ENCODE measurements around the gene ASB13. TPM values are rescaled to one million over a fixed set of nuclear protein-coding genes. Genes with fewer than 3 reads are reported as not detected.
"Not testable (repeated sequence)": the region's sequence is repeated elsewhere in the genome, so short reads cannot be mapped to it uniquely, and the experiment has no call there.

The ASB13 gene
- total RNA-seq, 1 experiment from 2014 or later, result 17.9 TPM

DNA sequence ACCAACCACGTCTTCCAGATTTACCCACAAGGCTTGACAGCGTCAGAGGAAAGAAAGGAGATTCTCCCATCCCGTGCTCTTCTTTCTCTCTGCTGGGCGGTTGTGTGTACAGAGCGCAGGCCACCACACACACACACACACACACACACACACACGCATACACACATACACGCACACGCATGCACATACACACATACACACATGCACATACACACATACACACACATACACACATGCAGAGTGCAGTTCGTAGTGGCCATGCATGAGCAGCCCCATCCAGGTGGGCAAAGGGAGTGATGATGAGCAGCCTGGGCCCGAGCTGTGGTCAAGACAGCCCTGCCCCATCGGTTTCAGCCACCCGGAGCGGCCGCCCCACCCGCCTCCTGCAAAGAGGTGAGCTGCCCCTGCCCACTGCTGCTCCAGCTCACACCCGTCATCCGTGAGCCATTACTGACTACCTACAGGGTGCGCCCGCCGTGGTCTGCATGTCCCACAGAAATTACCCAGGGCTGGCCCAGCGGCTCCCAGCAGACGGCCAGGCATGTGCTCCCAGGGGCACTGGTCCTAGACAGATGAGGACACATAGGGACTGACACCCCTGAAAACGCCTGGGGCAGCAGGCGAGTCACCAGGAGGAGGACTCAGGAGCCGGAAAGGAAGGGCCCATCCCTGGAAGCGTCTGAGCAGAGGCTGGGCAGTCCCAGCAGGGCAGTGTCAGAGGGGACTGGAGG is 69.6 kb downstream of the ASB13 start:
- in situ Hi-C loops (cut with HindIII; ENCODE audit: low sequenced_read_pairs), result no loop called here
- DNase-seq (ENCODE audit: low spot score), result no peak

DNA sequence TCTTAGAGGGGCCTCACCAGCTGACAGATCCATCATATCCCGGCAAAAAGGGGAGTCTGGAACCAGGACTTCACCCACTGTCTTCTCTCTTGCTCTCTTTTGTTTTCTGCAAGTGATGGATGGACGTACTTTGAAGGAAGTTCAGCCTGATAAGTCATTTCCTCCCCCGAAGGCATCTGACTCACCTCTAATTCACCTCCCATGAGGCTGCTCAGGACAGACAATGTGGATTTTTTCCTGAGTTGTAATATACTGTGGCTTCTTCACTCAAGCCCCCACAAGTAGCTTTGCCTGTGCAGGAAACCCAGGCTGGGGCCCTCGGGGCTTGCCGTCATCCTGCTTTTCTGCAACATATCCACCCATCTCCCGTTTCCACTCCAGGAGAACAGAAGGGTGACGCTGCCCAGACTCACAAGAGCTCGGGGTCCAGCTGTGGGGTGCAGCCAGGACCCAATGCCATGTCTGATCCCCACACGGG is 70.4 kb downstream of the ASB13 start:
- no peak for DNase-seq (ENCODE audit: low spot score)
- in situ Hi-C loops (cut with HindIII; ENCODE audit: low sequenced_read_pairs), result no loop called here

DNA sequence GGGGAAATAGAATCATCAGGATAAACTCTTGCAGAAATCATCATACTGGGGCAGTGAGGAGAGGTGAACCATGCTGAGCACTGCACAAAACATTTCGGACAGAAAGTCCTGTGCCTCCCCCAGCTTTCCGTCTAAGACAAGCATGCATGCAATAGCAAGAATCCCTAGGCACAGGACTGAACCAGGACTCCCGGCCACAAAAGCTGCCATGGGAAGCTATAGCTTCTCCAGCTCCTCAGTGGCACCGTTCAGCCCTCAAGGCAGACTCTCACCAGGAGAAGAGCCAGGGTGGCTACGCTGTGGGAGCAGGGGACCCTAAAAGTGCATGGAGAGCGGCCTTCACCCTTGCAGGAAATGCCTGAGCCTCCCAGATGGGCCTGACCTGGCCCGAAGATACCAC is 70.8 kb downstream of the ASB13 start:
- DNase-seq (ENCODE audit: low spot score), result no peak
- in situ Hi-C loops (cut with HindIII; ENCODE audit: low sequenced_read_pairs), result no loop called here

GRCh38 chr10:5595095-5595494 is 71.3 kb downstream of the ASB13 start:
- no peak for DNase-seq (ENCODE audit: low spot score)
- in situ Hi-C loops (cut with HindIII; ENCODE audit: low sequenced_read_pairs), result no loop called here

DNA sequence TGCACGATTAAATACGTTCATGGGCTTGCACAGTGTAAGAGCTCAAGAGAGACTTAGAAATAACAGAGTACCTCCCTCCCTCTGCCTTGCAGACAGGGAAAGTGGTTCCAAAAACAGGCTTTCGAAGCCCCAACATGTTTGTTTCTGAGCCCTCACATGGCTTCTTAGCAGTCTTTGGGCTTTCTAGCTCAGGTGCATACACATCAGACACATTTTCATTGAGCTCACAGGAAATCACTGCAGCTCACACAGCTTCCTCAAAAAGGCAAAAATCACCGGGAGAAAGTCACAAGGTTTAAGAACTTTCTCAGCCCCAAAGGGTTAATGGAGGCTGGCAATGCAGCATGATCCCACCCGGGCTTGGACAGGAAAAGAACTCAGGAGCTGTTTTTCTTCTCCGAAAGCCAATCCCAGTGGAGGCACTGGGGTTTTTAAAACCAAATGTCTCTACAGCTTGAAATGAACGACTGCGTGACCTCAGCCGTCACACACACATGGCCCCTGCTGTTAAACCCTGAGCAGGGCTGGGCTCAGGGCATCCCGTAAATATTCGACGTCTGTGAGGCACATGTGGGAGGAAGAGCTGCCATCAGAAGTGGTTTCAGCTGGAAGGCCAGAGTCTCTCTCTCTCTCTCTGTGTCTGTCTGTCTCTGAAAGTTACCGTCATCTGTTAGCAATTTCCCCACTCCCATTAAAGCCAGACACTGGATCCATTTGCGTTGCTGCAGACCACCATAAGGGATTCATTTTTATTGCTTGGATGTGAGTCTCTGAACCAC is 71.9 kb downstream of the ASB13 start:
- in situ Hi-C loops (cut with HindIII; ENCODE audit: low sequenced_read_pairs), result no loop called here
- DNase-seq (ENCODE audit: low spot score), result no peak

- in situ Hi-C loops (cut with HindIII; ENCODE audit: low sequenced_read_pairs); DNase-seq (ENCODE audit: low spot score): not testable (repeated sequence)
These were observed 73.0 kb downstream of the ASB13 start for GRCh38 chr10:5593347-5593746.

DNA sequence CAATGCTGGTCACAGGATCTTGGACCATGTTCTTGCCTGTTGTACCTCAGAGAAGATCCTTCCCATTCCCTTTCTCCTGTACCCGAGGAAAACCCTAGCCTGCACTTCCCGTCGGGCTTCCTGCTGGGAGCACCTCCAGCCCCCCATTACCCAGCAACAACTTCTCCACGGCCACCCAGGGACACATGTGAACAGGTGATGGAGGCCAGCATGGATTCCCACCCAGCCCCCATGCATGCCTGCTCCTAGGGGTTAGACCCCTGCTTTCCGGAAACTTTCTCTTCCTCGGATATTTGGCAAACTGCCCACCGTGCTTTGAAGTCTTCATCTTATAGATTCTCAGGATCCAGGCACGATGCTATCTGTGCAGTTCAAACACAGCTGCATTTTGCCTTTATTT is 74.3 kb downstream of the ASB13 start:
- in situ Hi-C loops (cut with HindIII; ENCODE audit: low sequenced_read_pairs), result no loop called here
- no peak for DNase-seq (ENCODE audit: low spot score)

DNA sequence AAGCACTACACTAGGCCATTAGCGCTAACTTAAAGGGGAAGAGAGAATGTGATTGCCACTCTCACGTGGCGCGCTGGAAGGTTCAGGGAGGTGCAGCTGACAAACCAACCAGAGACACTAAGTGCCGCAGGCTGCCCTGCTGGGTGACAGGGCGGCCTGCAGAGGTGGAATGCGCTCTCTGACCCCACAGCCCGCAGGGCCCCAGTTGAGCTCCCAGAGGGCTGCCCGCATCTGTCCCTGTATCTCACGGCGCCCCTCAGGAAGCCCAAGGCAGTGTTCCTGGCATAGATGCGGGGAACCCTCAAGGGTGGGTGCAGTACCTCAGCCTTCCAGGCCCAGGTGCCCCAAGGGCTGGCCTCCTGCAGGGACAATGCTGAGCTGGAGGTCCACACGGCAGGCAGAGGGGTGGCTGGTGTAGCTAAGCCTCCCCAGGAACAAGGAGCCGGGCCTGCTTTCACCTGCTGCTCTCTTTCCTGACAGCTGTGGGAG is 75.0 kb downstream of the ASB13 start:
- DNase-seq (ENCODE audit: low spot score), result no peak
- in situ Hi-C loops (cut with HindIII; ENCODE audit: low sequenced_read_pairs), result no loop called here

DNA sequence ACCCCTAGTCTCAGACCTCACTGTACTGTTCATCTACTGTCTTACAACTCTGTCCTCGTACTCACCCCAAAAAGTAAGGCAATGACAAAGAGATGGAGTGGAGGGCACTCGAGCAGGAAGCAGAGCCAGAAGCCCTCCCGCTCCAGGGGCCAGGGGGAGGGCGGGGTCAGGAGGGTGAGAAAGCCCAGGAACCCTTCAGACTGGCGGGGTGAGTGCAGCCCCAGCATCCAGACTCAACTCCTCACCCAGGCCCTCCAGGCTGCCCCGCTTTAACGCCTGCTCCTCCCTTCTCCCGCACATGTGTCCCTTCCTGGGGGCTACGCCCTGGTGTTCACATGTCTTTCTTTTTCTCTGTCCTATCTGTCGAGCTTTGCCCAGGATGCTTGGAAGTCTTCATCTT is 75.6 kb downstream of the ASB13 start:
- in situ Hi-C loops (cut with HindIII; ENCODE audit: low sequenced_read_pairs), result no loop called here
- no peak for DNase-seq (ENCODE audit: low spot score)

GRCh38 chr10:5589661-5590511 is 76.5 kb downstream of the ASB13 start:
- in situ Hi-C loops (cut with HindIII; ENCODE audit: low sequenced_read_pairs), result no loop called here
- DNase-seq (ENCODE audit: low spot score), result no peak

- DNase-seq (ENCODE audit: low spot score), result no peak
- in situ Hi-C loops (cut with HindIII; ENCODE audit: low sequenced_read_pairs), result no loop called here
These were observed 77.3 kb downstream of the ASB13 start for GRCh38 chr10:5589011-5589660.

Other genes starting within 250 kb of the ASB13 start
- gene CALML5, start 167.0 kb downstream of the ASB13 start, total RNA-seq (2014; rRNA removed; shearing (Covaris generic)), result not detected in 2 replicates
- gene CALML3, start 141.6 kb downstream of the ASB13 start, total RNA-seq (2014; rRNA removed; shearing (Covaris generic)), result not detected in 2 replicates
- gene TASOR2, start 18.2 kb upstream of the ASB13 start, total RNA-seq (2014; rRNA removed; shearing (Covaris generic)), result 31.4 and 39.7 TPM in 2 replicates
- 473 and 615 TPM in 2 replicates for gene GDI2, start 146.8 kb upstream of the ASB13 start, total RNA-seq (2014; rRNA removed; shearing (Covaris generic))
- gene ANKRD16, start 223.3 kb upstream of the ASB13 start, total RNA-seq (2014; rRNA removed; shearing (Covaris generic)), result 11.4 and 17.4 TPM in 2 replicates
- 50.2 and 58.7 TPM in 2 replicates for gene FBH1, start 223.6 kb upstream of the ASB13 start, total RNA-seq (2014; rRNA removed; shearing (Covaris generic))

All from G401 (cell line).